Peyer's patch (tissue), 4 donors: ENCODE measurements around the gene SDC3. TPM values are rescaled to one million over a fixed set of nuclear protein-coding genes. Genes with fewer than 3 reads are reported as not detected.

ENCODE experiments used
- DNase-seq, 3 donors: peaks; one replicate each; pipeline ENCODE4 v3.0.0-alpha.2; 2017 to 2019
- H3K27ac ChIP-seq, 4 donors: fragments of 200-600 bp; sonication (generic); one replicate each; pipeline ENCODE4 v1.5.1; 2016 to 2019
- H3K27me3 ChIP-seq, 2 donors: fragments of 200-600 bp; sonication (generic); one replicate each; pipeline ENCODE4 v1.5.1; 2019
- H3K36me3 ChIP-seq, 3 donors: fragments of 200-600 bp; sonication (generic); one replicate each; pipeline ENCODE4 v1.5.1; 2016 to 2019
- H3K4me1 ChIP-seq, 4 donors: fragments of 200-600 bp; sonication (generic); one replicate each; pipeline ENCODE4 v1.5.1; 2016 to 2019
- H3K4me3 ChIP-seq, 4 donors: fragments of 200-600 bp; sonication (generic); 1 replicate in 3 of 4; 2 replicates in 1 of 4; pipeline ENCODE4 v1.5.1; 2016 to 2019; ENCODE audit warnings: mild to moderate bottlenecking in 1 of 4
- H3K9me3 ChIP-seq, 4 donors: fragments of 200-600 bp; sonication (generic); one replicate each; pipeline ENCODE4 v1.5.1; 2016 to 2019; ENCODE audit warnings: mild to moderate bottlenecking in 1 of 4
- CTCF ChIP-seq, 6 experiments: fragments of 450-650 bp in 4 of 6; fragments of 200-600 bp in 2 of 6; sonication (generic) in 1 of 6; IDR thresholded peaks; one replicate each; pipeline ENCODE4 v1.5.1; 2017 to 2019; ENCODE audit warnings: antibody characterized with exemption in 6 of 6, mild to moderate bottlenecking in 3 of 6, moderate library complexity in 1 of 6
- POLR2A ChIP-seq, 2 donors: fragments of 450-650 bp; IDR thresholded peaks; one replicate each; pipeline ENCODE4 v1.5.1; 2017; ENCODE audit warnings: antibody characterized with exemption in 2 of 2, mild to moderate bottlenecking in 2 of 2, moderate library complexity in 2 of 2
- total RNA-seq, 4 donors: library from RNA; depleted of rRNA; stranded (reverse); fragments of >200 nt; gene quantifications; one replicate each; pipeline ENCODE4 v1.1.0, GENCODE V29; 2016

SDC3 gene
- total RNA-seq, 4 donors from 2014 or later = 4.6 to 12.4 (median 8.9) TPM

- Histone ChIP-seq H3K36me3 (no peaks in the 10 kb centered on the region), H3K27me3 (no peaks in the 10 kb centered on the region), H3K27ac (no peak overlapping the region), H3K4me3 (no peak overlapping the region), H3K9me3 (no peaks in the 10 kb centered on the region), H3K4me1 (no peaks in the 10 kb centered on the region)
- no peak for DNase-seq
- no peak for TF ChIP-seq POLR2A (IDR thresholded peaks at IDR 0.05)
- TF ChIP-seq CTCF (IDR thresholded peaks at IDR 0.05) = no peak
These were observed 7.1 kb upstream of the SDC3 start for GRCh38 chr1:30915491-30916230.

- Histone ChIP-seq H3K27me3 (no peaks in the 10 kb centered on the region), H3K36me3 (no peaks in the 10 kb centered on the region), H3K4me1 (peaks cover 0 to under 1% (median 0%) of the 10 kb centered on the region in 4 donors), H3K27ac (no peak overlapping the region), H3K4me3 (no peak overlapping the region), H3K9me3 (no peaks in the 10 kb centered on the region)
- peak in 1 of 3 donors; percentile 24 for DNase-seq
- no peak for TF ChIP-seq CTCF (IDR thresholded peaks at IDR 0.05)
- no peak for TF ChIP-seq POLR2A (IDR thresholded peaks at IDR 0.05)
These were observed 6.4 kb upstream of the SDC3 start for GRCh38 chr1:30914931-30915330.

GRCh38 chr1:30914587-30914922, 6.0 kb upstream of the SDC3 start:
- Histone ChIP-seq H3K4me1 (peaks cover 0 to 3% (median 0%) of the 10 kb centered on the region in 4 donors), H3K36me3 (no peaks in the 10 kb centered on the region), H3K27ac (no peak overlapping the region), H3K27me3 (no peaks in the 10 kb centered on the region), H3K9me3 (no peaks in the 10 kb centered on the region), H3K4me3 (no peak overlapping the region)
- TF ChIP-seq CTCF (IDR thresholded peaks at IDR 0.05) (no peak), POLR2A (IDR thresholded peaks at IDR 0.05) (no peak)
- DNase-seq = no peak

- DNase-seq = peak in 2 of 3 donors; percentile 48 to 68
- TF ChIP-seq POLR2A (IDR thresholded peaks at IDR 0.05) (no peak), CTCF (IDR thresholded peaks at IDR 0.05) (no peak)
- peak overlapping the region in 3 of 4 donors; percentile 31 to 72 (median 43) for H3K27ac ChIP-seq
These were observed 4.5 kb upstream of the SDC3 start for GRCh38 chr1:30912913-30913652.

GRCh38 chr1:30912224-30912623, 3.7 kb upstream of the SDC3 start:
- H3K4me1 ChIP-seq = peaks cover 0 to 21% (median 10%) of the 10 kb centered on the region in 4 donors
- peak overlapping the region in 1 of 4 donors; percentile 33 for H3K27ac ChIP-seq
- H3K36me3 ChIP-seq = no peaks in the 10 kb centered on the region
- H3K4me3 ChIP-seq = no peak overlapping the region
- DNase-seq = peak in 1 of 3 donors; percentile 39
- TF ChIP-seq POLR2A (IDR thresholded peaks at IDR 0.05) (no peak), CTCF (IDR thresholded peaks at IDR 0.05) (no peak)
- peaks cover 0 to 8% of the 10 kb centered on the region in 2 donors for H3K27me3 ChIP-seq
- H3K9me3 ChIP-seq = no peaks in the 10 kb centered on the region

More at GRCh38 chr1:30912913-30913652, 4.5 kb upstream of the SDC3 start:
- peaks cover 0 to 12% (median 5%) of the 10 kb centered on the region in 4 donors for H3K4me1 ChIP-seq
- H3K4me3 ChIP-seq = no peak overlapping the region
- H3K36me3 ChIP-seq = no peaks in the 10 kb centered on the region
- peaks cover 0 to under 1% of the 10 kb centered on the region in 2 donors for H3K27me3 ChIP-seq
- no peaks in the 10 kb centered on the region for H3K9me3 ChIP-seq
